GM19099 (cell line): ENCODE data around the gene FOXF1.

Experiments
- POLR2A ChIP-seq: IDR thresholded peaks from 3 replicates; pipeline ENCODE4 v1.6.1; 2011; ENCODE audit warnings: low read depth; ENCODE audit not compliant: insufficient read length; ENCODE audit errors: extremely low read depth

FOXF1 gene

GRCh38 chr16:86510465-86511261 lies at the start of gene FOXF1:
FOXF1 (plus strand) TSS chr16:86510527; CDS start chr16:86510570, 43 bp downstream.
- TF ChIP-seq POLR2A = no peak

GRCh38 chr16:86461037-86461436 lies 49.3 kb upstream of the FOXF1 start:
- no peak for TF ChIP-seq POLR2A

- no peak for TF ChIP-seq POLR2A
Observed at GRCh38 chr16:86462334-86463084, 47.8 kb upstream of the FOXF1 start.

- no peak for TF ChIP-seq POLR2A
Observed at GRCh38 chr16:86464044-86464443, 46.3 kb upstream of the FOXF1 start.

GRCh38 chr16:86465434-86465833 lies 44.9 kb upstream of the FOXF1 start:
- TF ChIP-seq POLR2A = no peak

- TF ChIP-seq POLR2A = no peak
Observed at GRCh38 chr16:86466696-86467406, 43.5 kb upstream of the FOXF1 start.

GRCh38 chr16:86467490-86467889 lies 42.8 kb upstream of the FOXF1 start:
- no peak for TF ChIP-seq POLR2A

GRCh38 chr16:86470964-86471363 lies 39.4 kb upstream of the FOXF1 start:
- TF ChIP-seq POLR2A = no peak

GRCh38 chr16:86471896-86472295 lies 38.4 kb upstream of the FOXF1 start:
- TF ChIP-seq POLR2A = no peak

- TF ChIP-seq POLR2A = no peak
Observed at GRCh38 chr16:86472366-86472765, 38.0 kb upstream of the FOXF1 start.

GRCh38 chr16:86476956-86477534 lies 33.3 kb upstream of the FOXF1 start:
- TF ChIP-seq POLR2A = no peak

- TF ChIP-seq POLR2A = no peak
Observed at GRCh38 chr16:86477642-86478041, 32.7 kb upstream of the FOXF1 start.

GRCh38 chr16:86478779-86479178 lies 31.5 kb upstream of the FOXF1 start:
- TF ChIP-seq POLR2A = no peak

GRCh38 chr16:86479419-86479818 lies 30.9 kb upstream of the FOXF1 start:
- no peak for TF ChIP-seq POLR2A

- no peak for TF ChIP-seq POLR2A
Observed at GRCh38 chr16:86480444-86480843, 29.9 kb upstream of the FOXF1 start.

- TF ChIP-seq POLR2A = no peak
Observed at GRCh38 chr16:86481607-86482006, 28.7 kb upstream of the FOXF1 start.

GRCh38 chr16:86484240-86484639 lies 26.1 kb upstream of the FOXF1 start:
- no peak for TF ChIP-seq POLR2A
